Adrenal gland (tissue), 12 donors: ENCODE measurements around the gene BCL2L1. TPM values are rescaled to one million over a fixed set of nuclear protein-coding genes. Genes with fewer than 3 reads are reported as not detected.

Experiments used
- DNase-seq, 7 donors: peaks; one replicate each; pipeline ENCODE4 v3.0.0-alpha.2; 2019 to 2020
- H3K27ac ChIP-seq, 5 donors: fragments of 200-600 bp; sonication (generic) in 4 of 5; 1 replicate in 3 of 5; 2 replicates in 2 of 5; pipeline versions ENCODE4 v1.5.1 to v1.8.0; 2016 to 2020; ENCODE audit warnings: mild to moderate bottlenecking in 1 of 5
- H3K27me3 ChIP-seq: fragments of 200-600 bp; 2 replicates; pipeline ENCODE4 v1.8.0; 2021
- H3K36me3 ChIP-seq, 2 donors: fragments of 200-600 bp; replicated peaks in 1 of 2; 1 replicate in 1 of 2; 2 replicates in 1 of 2; pipeline versions ENCODE4 v1.5.1 to v1.8.0; 2018 to 2022
- H3K4me1 ChIP-seq, 2 donors: fragments of 200-600 bp; replicated peaks in 1 of 2; 1 replicate in 1 of 2; 2 replicates in 1 of 2; pipeline versions ENCODE4 v1.5.1 to v1.8.0; 2018 to 2021
- H3K4me3 ChIP-seq, 4 donors: fragments of 200-600 bp; sonication (generic) in 3 of 4; one replicate each; pipeline ENCODE4 v1.5.1; 2016 to 2018
- H3K9me3 ChIP-seq, 3 donors: fragments of 200-600 bp; sonication (generic) in 1 of 3; replicated peaks in 1 of 3; 1 replicate in 2 of 3; 2 replicates in 1 of 3; pipeline versions ENCODE4 v1.5.1 to v1.8.0; 2016 to 2021
- POLR2A ChIP-seq, 2 donors: fragments of 450-650 bp; IDR thresholded peaks; one replicate each; pipeline ENCODE4 v1.6.1; 2017; ENCODE audit warnings: antibody characterized with exemption in 2 of 2, mild to moderate bottlenecking in 2 of 2, moderate library complexity in 1 of 2
- WGBS, 4 donors: extraction: QIAGEN DNeasy Blood & Tissue Kit in 2 of 4; methylation state at CpG; one replicate each; pipeline versions ENCODE4 v1.1.5 to v1.1.7; 2013 to 2017; 5-methylcytosine and 5-hydroxymethylcytosine counted together
- intact Hi-C, 2 donors: fragments of 100-400 bp; cut with DNase I; formaldehyde crosslinking; loops; one replicate each; pipeline versions ENCODE4 v1.14.1 to v1.15.0; 2022 to 2023
- polyA plus RNA-seq, 3 donors: library from polyadenylated mRNA; stranded (reverse); fragments of 200-250 nt in 2 of 3; fragments of 350-450 nt in 1 of 3; fragmentation: Illumina TruSeq in 1 of 3; extraction: RNeasy Lipid Tissue Mini Kit (QIAGEN cat#74804) in 1 of 3; gene quantifications; one replicate each; pipeline ENCODE4 v1.2.3, GENCODE V29; 2013 to 2014
- total RNA-seq, 9 donors: library from RNA; depleted of rRNA in 4 of 9; stranded (reverse); fragments of >200 nt in 4 of 9; fragments of 120-200 nt in 1 of 9; fragmentation: NEBNext Ultra II Directional in 1 of 9; extraction: Animal tissue kit (Norgen Biotek cat#: 25700) in 1 of 9; gene quantifications; one replicate each; pipeline versions ENCODE4 v1.1.0 to v1.2.4, GENCODE V29; 2013 to 2023
- TF ChIP-seq, protein P1 (sequence below), 6 experiments: fragments of 450-650 bp in 4 of 6; fragments of 200-600 bp in 2 of 6; sonication (generic) in 1 of 6; IDR thresholded peaks; 1 replicate in 5 of 6; 2 replicates in 1 of 6; pipeline versions ENCODE4 v1.5.1 to v1.8.0; 2016 to 2021; ENCODE audit warnings: antibody characterized with exemption in 6 of 6, mild to moderate bottlenecking in 2 of 6, moderate library complexity in 1 of 6
- donor health status: healthy with polysubstance abuse.
- donor health status: Bipolar disorder and iron deficiency.
- donor health status: DM: yes; HTN: yes; CAD: no.
- donor health status: DM: no; HTN: no; CAD: no.
- donor health status: DM: no; HTN: no; CAD: no.
- donor health status: DM: yes; HTN: yes; CAD: no.

The BCL2L1 gene
- total and polyA plus RNA-seq, 12 donors = 40.2 to 143 (median 64.4) TPM

- H3K9me3 ChIP-seq = no peaks in the 10 kb centered on the region
- no peaks in the 10 kb centered on the region for H3K27me3 ChIP-seq
- no peak for DNase-seq
- peak overlapping the region in 4 of 5 donors; percentile 14 to 99 (median 24) for H3K27ac ChIP-seq
- TF ChIP-seq, protein P1, sequence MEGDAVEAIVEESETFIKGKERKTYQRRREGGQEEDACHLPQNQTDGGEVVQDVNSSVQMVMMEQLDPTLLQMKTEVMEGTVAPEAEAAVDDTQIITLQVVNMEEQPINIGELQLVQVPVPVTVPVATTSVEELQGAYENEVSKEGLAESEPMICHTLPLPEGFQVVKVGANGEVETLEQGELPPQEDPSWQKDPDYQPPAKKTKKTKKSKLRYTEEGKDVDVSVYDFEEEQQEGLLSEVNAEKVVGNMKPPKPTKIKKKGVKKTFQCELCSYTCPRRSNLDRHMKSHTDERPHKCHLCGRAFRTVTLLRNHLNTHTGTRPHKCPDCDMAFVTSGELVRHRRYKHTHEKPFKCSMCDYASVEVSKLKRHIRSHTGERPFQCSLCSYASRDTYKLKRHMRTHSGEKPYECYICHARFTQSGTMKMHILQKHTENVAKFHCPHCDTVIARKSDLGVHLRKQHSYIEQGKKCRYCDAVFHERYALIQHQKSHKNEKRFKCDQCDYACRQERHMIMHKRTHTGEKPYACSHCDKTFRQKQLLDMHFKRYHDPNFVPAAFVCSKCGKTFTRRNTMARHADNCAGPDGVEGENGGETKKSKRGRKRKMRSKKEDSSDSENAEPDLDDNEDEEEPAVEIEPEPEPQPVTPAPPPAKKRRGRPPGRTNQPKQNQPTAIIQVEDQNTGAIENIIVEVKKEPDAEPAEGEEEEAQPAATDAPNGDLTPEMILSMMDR (IDR thresholded peaks at IDR 0.05) = no peak
- no peak for TF ChIP-seq POLR2A (IDR thresholded peaks at IDR 0.05)
- H3K4me1 ChIP-seq = peaks cover 64 to 91% of the 10 kb centered on the region in 2 donors
- WGBS, 4 donors = 80 to 85% (median 83%) methylated on average over 5 to 6 of the region's 6 CpGs
- H3K36me3 ChIP-seq = peaks cover 0 to 17% of the 10 kb centered on the region in 2 donors
- H3K4me3 ChIP-seq = peak overlapping the region in 1 of 4 donors; percentile 23
- intact Hi-C loops = no loop called here
Measured at GRCh38 chr20:31717478-31718201, 5.0 kb downstream of the BCL2L1 start.

- Histone ChIP-seq H3K9me3 (no peaks in the 10 kb centered on the region), H3K36me3 (peaks cover 0 to 17% of the 10 kb centered on the region in 2 donors), H3K4me1 (peaks cover 70 to 96% of the 10 kb centered on the region in 2 donors), H3K27me3 (no peaks in the 10 kb centered on the region), H3K27ac (peak overlapping the region in 4 of 5 donors; percentile 14 to 99 (median 29)), H3K4me3 (no peak overlapping the region)
- WGBS, 4 donors = 75 to 91% (median 80%) methylated on average over 5 of the region's 5 CpGs
- DNase-seq = no peak
- TF ChIP-seq, protein P1 (IDR thresholded peaks at IDR 0.05) = no peak
- no peak for TF ChIP-seq POLR2A (IDR thresholded peaks at IDR 0.05)
- intact Hi-C loops = no loop called here
Measured at GRCh38 chr20:31716818-31717477, 5.7 kb downstream of the BCL2L1 start.

- Histone ChIP-seq H3K36me3 (peaks cover 0 to 17% of the 10 kb centered on the region in 2 donors), H3K27me3 (no peaks in the 10 kb centered on the region), H3K9me3 (no peaks in the 10 kb centered on the region), H3K27ac (peak overlapping the region in 3 of 5 donors; percentile 26 to 60 (median 32)), H3K4me1 (peaks cover 70 to 96% of the 10 kb centered on the region in 2 donors), H3K4me3 (no peak overlapping the region)
- intact Hi-C loops = no loop called here
- no peak for DNase-seq
- TF ChIP-seq, protein P1 (IDR thresholded peaks at IDR 0.05) = no peak
- TF ChIP-seq POLR2A (IDR thresholded peaks at IDR 0.05) = no peak
- 69 to 89% (median 75%) methylated on average over 1 of the region's 1 CpG for WGBS, 4 donors
Measured at GRCh38 chr20:31716351-31716750, 6.3 kb downstream of the BCL2L1 start.

DNA sequence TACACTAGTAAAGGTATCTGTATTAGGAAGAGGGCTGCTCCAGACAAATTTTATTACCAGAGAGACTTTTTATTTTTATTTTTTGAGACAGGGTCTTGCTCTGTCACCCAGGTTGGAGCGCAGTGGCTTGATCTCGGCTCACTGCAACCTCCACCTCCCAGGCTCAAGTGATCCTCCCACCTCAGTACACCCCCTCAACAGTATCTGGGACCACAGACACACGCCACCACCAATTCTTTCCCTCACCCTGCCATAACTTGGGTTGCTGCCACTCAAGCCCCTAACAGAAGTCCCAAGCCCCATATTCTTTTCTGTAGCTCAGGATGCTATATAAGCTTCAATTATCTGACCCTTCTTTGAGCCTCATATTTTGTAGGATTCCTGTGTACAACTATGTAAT, 6.9 kb downstream of the BCL2L1 start:
- Histone ChIP-seq H3K4me3 (no peak overlapping the region), H3K36me3 (peaks cover 0 to 17% of the 10 kb centered on the region in 2 donors), H3K4me1 (peaks cover 71 to 96% of the 10 kb centered on the region in 2 donors), H3K27me3 (no peaks in the 10 kb centered on the region), H3K9me3 (no peaks in the 10 kb centered on the region), H3K27ac (peak overlapping the region in 3 of 5 donors; percentile 12 to 60 (median 32))
- WGBS, 4 donors = 50 to 60% (median 56%) methylated on average over 3 of the region's 3 CpGs
- TF ChIP-seq POLR2A (IDR thresholded peaks at IDR 0.05) = no peak
- TF ChIP-seq, protein P1 (IDR thresholded peaks at IDR 0.05) = no peak
- intact Hi-C loops = no loop called here
- DNase-seq = no peak
